HG02763 (cell line): ENCODE data around the gene ENTPD2.
"Not testable (repeated sequence)": the region's sequence is repeated elsewhere in the genome, so short reads cannot be mapped to it uniquely, and the experiment has no call there.

ENCODE experiments used
- ATAC-seq: cut with Tn5 transposase; IDR thresholded peaks from one replicate; pipeline ENCODE4 v1.9.1; 2021; ENCODE audit warnings: mild to moderate bottlenecking, moderate library complexity; ENCODE audit not compliant: unreplicated experiment

The ENTPD2 gene

DNA sequence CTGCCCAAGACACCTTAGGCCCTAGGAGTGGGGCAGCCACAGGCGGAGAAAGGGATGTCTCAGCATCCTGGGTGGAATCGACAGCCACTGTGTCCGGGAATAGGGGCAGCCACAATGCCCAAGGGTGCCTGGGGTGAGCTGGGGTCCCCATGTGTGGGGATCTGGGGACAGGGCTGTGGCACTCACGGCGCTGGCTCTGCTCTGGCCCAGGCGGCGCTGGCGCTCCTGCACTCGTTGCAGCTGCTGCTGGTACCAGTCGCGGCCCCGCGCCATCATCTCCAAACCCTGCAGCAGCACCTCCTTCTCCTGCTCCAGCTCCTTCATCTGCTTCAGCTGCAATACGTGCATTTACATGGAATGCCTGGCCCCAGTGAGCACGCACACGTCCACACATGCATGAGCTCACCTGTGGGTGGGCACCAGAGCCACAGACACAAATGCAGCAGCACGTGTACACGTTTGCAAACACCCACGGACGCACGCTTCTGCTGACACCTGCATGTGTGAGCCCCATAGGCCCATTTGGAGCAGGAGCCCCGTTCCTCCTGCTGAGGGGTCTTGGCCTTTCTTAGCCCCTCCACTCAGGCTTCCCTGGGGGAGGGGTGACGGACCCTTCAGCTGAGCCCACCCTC is 11.6 kb upstream of the ENTPD2 start:
- no peak for ATAC-seq

DNA sequence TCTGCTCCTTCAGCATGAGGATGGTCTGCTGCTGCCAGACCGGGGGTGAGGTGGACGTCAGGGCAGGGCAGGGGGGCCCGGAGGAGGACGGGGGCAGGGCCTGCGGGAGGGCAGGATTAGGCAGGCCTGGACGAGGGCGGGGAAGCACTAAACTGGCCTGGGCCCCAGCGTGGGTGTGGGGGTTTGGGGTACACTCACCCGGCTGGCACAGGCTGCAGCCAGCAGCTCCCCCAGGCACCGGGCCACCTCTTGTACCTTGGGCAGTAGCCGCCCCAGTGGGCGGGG is 11.0 kb upstream of the ENTPD2 start:
- ATAC-seq, result no peak

DNA sequence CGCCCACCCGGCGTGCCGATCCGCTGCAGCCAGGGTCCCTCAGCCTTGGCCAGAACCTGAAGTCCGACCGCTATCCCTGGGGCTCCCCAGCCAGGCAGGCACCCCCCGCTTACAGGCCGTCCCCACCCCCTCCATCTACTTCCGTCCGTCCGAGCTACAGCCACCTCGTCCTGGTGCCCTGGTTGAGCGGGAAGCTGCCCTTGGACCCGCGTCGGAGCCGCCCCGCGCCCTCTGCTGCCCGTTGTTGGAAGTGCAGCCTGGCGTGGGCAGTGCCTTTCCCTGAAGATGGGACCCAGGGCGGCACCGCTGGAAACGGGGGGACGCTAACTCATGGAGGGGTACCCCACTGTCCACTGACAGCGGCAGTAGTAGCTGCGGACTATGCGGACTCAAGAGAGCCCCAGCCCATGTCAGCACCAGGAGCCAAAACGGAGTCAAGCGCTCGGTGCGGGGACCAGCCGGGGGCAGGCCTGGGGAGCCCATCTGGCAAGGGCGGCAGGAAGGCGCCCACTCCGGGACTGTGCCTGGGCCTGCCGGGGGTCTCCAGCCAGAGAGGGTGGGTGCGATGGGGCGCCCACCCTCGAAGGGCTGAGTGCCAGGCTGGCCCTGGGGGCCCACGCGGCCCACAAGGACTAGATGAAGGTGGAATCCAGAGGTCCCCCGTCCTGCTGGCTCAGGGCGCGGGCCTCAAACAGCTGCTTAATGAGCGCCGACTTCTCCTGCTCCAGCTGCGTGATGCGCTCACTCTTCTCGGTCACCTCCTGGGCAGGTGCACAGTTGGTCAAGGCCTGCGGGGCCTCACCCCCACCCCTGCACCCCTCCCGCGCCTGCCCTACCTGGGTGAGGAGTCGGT is 10.4 kb upstream of the ENTPD2 start:
- ATAC-seq, result no peak

DNA sequence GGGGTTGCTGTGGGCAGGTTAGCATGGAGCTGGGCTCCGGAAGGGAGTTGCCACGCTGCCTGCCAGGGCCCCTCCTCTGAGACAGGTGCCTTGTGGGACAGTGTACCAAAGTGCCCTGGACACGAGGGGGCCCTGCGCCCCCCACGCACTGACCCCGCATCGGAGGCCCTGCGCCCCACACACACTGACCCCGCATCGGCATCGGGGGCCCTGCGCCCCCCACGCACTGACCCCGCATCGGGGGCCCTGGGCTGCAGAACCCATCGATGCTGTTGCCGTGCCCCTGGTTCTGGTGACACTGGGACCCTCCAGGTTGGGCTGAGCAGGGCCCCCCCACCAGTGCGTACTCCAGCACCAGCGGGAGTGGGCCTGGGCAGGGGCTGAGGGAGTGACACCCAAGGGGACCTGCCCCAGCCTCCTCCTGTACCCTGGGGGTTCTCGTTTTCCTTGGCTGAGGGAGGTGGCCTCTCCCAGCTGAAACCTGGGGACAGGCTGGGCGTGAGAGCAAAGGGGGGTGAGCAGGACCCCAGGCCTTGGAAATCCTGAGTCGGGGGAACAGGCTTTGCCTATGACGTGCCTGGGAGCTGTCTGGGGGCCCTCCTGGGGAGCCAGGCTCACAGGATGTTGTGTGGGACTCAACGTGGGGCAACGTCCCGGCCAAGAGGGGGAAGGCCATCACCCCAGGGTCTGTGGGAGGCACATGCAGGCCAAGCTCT is 9.6 kb upstream of the ENTPD2 start:
- ATAC-seq, result no peak

DNA sequence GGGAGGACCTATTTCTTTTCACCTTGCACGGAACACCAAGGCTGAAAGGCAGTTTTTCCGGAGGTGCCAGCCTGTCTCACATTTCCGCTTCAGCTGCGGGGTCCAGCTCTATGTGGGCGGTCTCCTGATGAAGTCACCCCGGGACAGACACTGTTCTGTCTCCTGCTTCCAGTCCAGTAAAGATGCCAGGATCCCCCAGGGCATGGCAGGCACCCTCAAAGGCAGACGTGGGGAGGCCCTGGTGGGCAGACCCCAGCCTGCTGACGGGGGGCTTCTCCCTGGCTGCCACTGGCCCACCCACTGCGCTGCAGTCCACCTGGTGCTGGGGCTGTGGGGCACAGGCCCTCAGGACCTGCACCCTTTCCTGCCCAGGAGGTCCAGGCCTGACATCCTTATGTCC is 8.9 kb upstream of the ENTPD2 start:
- ATAC-seq, result not testable (repeated sequence)

DNA sequence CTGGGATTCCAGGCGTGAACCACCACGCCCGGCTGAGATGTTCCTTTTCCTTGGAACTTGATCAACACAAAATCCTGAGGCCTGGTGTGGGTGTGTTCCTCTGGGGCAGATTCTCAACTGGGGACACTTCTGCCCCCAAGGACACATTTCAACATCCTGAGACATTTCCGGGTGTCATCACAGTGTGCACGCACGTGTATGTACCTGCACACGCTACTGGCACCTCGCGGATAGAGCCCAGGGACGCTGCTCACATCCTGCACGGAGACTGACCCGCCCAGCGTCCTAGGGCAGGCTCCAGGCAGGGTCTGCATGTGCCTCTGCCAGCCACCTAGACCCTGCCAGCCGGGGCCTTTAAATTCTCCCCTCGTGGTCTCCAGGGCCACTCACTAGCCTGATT is 8.5 kb upstream of the ENTPD2 start:
- ATAC-seq, result no peak

DNA sequence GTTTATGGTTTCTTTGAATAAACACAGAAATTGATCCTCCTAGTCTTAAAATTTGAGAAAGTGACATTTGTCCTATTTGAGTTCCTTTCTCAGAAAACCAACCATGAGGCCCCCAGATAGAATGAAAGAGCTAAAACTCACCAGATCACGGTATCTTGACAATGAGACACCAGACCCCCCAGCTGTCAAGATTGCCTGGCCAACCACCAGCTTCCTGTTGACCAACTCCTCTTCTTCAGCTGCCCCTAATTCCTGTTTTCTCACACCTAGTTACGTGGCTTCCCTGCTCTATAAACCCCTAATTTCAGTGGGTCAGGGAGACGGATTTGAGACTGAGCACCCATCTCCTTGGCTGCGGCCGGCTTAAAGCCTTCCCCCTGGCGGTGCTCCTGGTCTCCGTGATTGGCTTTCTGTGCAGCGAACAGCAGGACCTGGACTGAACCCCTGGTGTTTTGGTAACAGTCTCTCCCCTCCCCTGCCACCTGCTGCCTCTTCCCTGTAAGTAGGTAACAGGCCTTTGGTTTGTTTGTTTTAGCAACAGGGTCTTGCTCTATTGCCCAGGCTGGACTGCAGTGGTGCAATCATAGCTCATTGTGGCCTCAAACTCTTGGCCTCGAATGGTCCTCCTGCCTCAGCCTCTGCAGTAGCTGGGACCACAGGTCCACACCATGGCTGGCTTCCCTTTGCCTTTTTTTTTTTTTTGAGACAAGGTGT is 4.8 kb upstream of the ENTPD2 start:
- no peak for ATAC-seq

DNA sequence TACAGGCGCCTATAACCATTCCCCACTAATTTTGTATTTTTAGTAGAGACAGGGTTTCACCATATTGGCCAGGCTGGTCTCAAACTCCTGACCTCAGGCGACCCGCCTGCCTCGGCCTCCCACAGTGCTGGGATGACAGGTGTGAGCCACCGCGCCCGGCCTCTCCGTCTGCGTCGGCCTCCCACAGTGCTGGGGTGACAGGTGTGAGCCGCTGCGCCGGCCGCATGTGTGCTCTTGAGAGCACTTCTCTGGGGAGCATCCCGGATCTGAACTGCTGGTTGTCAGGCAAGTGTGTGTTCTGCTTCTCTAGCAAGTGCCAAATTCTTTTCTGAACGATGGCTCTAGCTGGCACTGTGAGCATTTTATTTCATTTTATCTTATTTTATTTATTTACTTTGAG is 3.7 kb upstream of the ENTPD2 start:
- ATAC-seq, result no peak

DNA sequence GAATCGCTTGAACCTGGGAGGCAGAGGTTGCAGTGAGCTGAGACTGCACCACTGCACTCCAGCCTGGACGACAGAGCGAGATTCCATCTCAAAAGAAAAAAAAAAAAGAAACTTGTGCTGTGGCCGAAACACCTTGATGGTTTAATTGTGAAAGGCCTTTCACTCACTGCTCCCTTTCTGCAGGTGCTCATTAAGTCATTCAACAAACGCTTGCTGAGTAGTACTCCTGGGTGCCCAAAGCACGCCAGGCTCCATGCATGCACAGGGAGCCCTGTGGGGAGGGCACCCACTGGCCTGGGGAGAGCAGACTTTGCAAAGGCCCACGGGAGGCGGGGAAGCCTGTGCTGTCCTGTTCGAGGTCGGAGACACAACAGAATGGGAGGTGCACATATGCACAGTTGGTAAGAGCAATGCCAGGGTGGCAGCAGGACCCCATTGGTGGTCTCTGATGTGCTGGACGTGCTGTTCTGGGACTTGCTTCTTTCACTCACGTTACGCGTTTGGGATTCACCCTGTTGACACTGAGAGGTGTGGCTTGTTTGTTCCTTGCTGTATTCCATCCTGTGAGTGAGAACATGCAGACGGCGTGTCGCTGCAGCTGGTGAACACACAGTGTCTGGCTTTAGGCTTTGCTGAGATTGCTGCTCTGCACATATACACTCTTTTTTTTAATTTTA is 3.0 kb upstream of the ENTPD2 start:
- ATAC-seq, result no peak

DNA sequence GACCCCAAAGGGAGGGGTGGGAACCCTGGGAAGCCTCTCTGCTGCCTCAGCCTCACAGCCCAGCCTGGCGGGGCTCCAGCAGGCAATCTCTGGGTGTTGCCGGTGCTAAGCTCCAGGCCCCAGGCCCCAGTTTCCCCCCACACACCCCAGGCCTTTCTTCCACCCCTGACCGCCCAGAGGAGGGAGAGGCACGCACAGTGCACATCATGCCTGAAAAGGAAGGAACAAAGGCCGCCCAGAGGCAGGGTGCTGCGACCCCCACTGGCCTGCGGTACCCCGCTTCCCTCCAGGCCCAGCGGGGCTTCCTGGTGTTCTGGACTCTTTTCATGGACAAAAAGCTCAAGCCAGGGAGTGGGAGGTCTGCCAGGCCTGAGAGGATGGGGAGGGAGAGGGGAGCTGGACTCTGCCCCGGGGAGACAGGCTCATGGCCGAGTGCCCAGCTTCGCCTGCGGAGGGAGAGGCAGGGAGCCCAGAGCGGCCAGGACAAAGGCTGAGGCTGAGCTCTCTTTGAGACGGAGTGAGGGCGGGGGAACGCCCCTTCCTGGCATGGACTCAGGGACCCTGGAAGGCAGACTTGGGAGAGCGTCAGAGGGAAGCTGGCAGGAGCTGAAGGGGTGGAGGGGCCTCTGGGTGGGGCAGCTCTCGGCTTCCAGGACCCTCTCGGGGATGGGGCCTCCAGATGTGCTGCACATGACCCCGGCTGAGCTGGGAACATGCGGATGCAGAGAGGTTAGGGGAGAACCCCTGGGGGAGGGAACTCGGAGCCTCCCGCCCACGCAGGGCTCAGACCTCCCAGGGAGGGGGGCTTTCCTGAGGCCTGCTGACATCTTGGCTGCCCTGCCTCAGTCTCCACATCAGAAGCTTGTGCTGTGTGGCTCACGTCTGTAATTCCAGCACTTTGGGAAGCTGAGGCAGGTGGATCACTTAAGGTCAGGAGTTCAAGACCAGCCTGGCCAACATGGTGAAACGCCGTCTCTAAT is 1.8 kb upstream of the ENTPD2 start:
- ATAC-seq, result no peak

DNA sequence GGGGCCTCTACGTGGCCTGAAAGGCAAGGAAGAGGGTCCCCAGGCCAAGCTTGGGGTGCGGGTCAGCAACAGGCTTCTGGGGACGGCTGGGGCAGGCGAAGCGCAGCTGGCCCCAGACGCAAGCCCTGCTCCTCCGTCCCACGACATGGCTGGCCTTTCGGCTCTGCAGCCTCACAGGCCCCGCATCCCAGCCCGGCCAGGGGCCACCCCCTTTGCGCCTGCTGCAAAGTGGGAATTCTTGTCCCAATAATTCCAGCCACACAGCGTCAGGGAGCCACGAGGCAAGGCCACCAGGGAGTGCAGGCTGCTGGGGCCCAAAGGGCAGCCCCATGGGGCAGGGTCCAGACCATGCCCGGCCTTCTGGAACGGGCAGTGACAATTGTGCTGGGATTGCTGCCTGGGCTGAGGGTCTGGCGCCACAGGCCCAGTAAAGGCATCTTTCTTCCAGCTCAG is 1.1 kb upstream of the ENTPD2 start:
- ATAC-seq, result no peak

DNA sequence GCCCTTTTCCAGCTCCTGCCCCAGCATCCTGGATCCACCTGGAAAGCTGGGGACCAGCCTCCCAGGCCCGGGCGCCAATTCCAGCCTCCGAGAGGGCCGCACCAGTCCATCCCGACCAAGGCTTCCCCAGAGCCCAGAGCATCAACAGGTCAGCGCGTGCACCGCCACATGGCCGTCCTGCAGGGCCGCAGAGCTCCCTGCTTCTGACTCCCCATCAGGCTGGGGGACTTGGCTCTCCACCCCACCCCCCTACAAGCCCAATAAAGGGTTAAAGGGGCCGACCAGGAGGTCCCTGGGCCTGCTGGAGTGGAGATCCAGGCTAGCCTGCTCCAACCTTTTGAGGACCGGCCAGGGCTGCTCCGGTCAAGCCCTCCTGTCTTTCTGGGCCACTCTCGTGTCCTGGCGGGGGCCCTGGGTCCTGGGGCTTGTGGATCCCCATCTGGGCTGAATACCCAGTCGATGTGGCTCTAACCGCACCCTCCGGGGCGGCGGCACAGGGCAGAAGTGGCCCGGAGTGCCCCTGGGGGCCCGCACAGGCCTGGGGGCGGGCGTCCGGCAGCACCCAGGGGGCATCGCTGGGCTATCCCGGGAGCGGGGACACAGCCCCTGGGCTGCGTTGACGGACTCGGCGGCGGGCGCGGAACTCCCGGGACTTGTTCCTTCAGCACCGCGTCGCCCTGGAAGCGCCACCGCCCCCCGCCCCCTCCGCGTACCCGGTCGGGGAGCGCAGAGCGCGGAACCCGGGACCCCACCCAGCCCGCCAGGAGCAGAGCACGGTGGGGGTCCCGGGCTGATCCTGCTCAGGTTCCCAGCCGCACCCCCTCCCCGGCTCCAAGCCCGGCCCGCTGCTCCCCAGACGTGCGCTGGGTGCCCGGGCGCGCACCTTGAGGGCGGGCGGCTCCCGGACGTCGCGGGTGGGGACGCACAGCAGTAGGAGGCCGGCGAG is 590 bp downstream of the ENTPD2 start:
- no peak for ATAC-seq

DNA sequence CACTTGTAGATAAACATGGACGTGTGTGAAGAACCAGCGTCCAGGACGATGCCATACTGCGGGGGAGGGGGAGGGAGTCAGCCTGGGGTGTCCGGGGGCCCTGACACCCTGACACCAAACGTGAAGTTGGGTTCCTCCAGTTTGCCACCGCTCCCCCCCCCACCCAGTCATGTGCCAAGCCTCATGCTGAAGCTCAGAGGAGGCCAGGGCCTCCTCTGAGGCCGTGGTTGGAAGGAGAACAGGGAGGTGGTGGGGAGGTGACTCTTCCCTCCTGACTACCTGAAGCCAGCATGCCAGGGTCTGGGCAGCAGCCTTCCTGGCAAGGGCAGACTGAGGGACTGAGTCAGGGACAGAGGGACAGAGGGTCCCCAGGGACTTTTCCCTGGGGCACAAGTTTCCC is 1.6 kb downstream of the ENTPD2 start:
- no peak for ATAC-seq

DNA sequence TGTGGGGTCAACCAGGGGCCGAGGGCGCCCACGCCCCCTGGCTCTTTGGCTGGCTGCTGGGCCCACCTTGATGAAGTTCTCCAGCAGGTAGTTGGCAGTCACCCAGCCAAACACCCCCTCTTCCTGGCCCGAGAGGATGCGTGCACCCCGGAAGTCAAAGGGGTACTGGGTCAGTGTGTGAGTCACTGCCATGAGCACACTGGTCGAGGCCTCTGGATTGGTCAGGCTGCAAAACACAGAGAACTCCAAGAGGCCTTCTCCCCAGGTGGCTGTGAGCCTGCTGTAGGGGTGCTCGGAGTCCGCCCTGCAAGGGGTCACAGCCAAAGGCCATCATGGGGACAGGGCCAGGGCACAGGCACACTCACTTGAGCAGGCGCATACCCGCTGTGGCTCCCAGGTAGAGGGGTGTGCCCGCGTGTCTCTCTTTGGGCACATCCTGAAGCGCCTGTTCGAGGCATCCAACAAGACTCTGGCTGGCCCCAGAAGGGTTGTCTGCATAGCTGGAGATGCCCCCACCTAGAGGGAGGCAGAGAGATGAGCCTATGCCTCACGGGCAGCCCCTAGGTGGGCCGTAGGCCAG is 2.6 kb downstream of the ENTPD2 start:
- no peak for ATAC-seq

DNA sequence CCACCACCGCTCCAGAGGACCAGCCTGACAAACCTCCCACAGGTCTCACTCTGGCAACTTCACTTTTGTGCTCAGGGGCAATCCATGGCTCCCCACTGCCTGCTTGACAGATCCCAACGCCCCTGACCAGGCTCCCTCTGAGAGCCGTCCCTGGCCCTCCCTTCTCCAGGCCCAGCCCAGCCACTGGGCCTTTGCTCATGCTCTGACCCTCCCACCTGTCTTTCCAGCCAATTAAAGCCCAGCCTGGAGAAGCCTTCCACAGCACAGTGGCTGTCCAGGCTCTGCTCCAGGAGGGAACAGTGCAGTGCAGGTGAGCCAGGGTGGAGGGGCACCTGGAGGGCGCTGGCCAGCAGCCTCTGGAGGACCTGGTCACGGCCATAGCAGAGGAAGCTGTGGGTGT is 3.3 kb downstream of the ENTPD2 start:
- no peak for ATAC-seq

DNA sequence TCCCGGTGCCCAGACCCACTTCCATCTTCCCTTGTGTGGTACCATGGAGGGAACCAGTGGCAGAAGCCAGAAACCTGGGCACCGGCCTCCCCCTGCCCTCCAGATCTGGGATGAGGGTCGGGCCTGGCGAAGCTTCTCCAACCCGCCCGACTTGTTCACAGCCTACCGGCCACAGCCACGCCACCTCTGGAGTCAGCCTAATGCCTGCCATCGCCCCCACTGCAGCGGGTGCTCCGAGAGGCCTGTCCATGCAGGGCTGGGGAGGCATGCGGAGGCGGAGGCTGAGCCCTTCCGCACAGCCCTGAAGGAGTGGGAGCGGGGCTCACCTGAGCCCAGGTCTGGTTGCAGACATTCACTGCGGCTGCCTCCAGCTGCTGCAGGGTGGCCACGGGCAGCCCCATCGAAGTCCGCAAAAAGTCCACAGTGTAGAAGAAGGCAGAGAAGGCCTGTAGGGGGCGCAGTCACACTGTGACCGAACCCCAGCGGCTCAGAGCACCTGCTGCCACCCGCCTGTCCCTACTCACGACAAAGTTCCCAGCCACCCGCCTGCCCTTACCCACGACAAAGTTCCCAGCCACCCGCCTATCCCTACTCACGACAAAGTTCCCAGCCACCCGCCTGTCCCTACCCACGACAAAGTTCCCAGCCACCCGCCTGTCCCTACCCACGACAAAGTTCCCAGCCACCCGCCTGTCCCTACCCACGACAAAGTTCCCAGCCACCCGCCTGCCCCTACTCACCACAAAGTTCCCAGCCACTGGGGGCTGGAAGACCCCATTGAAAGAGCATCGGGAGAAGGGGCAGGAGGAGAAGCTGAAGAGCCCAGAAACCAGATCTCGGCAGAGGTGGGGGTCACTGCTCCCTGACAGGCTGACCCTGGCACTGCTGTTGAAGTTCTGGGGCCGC is 4.1 kb downstream of the ENTPD2 start:
- no peak for ATAC-seq
